Stimulated activated CD4-positive, alpha-beta T cell treated with anti-CD3 and anti-CD28 coated beads, Interleukin-15, amount 100 ng/mL, for 1 hour (primary cell): ENCODE results near the gene PRC1.

ENCODE experiments used
- DNase-seq, 2 donors: peaks; one replicate each; pipeline ENCODE4 v3.0.0-alpha.2; 2020; ENCODE audit warnings: low read depth in 1 of 2, low spot score in 1 of 2

Gene PRC1

DNA sequence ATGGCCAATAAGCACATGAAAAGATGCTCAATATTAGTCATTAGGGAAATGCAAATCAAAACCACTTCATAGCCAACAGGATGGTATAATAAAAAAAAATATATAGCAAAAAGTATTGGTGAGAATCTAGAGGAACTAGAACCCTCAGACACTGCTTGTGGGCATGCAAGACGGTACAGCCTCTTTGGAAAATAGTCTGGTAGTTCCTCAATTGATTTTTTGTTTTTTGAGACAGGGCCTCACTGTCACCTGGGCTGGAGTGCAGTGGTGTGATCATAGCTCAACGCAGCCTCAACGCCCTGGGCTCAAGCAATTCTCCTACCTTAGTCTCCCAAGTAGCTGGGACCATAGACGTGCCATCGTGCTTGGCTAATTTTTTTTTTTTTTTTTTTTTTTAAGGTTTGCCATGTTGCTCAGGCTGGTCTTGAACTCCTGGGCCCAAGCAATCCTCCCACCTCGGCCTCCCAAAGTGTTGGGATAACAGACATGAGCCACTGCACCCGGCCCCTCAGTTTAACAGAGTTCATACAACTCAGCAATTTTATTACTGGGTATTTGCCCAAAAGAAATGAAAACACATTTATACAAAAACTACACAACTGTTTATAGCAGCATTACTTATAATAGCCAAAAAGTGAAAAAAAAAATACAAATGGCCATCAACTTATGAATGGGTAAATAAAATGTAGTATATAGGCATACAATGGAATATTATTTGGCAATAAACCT lies 5.1 kb downstream of the PRC1 start:
- no peak for DNase-seq

DNA sequence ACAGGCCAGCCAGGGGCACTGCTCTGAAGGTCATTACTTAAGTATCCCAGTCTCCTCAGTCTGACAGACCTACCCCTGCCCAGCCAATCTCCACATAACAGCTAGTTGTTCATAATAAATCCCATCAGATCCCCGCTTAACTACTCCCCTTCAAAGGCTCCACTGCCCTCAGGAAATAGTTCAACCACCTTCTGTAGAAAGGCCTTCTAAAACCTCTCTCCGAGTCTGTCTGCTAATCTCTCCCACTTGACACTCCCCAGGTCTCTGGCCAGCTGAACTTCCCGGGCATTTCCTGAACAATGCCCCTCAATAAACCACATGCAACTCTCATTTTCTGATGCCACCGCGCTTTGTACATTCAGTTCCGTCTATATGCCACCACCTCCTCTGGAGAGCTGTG lies 6.0 kb downstream of the PRC1 start:
- no peak for DNase-seq

DNA sequence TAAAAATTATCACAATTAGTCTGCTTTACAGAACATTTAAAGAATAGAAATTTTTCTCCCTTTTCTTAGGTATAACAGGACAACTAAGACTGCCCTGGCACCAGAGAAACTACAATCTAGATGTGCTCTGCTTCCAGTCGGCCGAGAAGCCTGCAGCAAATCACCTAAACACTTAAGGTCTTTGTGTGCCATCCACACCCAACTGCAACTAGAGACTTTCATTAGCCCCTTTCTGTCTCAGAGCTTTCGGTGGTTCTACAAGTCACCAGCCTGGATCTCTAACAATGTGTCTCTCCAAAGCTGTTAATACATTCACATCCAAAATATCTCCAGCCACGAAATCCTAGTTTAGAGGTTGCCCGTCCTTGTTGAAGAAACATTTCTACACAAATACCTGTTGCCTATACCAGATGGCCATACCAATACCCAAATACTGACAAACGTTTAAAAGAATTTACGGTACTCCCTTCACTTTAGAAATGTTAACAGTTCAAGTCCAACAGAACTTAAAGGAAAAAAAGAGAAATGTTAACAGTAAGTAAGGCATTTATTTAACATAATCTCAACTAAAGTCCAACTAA lies 6.7 kb downstream of the PRC1 start:
- no peak for DNase-seq

DNA sequence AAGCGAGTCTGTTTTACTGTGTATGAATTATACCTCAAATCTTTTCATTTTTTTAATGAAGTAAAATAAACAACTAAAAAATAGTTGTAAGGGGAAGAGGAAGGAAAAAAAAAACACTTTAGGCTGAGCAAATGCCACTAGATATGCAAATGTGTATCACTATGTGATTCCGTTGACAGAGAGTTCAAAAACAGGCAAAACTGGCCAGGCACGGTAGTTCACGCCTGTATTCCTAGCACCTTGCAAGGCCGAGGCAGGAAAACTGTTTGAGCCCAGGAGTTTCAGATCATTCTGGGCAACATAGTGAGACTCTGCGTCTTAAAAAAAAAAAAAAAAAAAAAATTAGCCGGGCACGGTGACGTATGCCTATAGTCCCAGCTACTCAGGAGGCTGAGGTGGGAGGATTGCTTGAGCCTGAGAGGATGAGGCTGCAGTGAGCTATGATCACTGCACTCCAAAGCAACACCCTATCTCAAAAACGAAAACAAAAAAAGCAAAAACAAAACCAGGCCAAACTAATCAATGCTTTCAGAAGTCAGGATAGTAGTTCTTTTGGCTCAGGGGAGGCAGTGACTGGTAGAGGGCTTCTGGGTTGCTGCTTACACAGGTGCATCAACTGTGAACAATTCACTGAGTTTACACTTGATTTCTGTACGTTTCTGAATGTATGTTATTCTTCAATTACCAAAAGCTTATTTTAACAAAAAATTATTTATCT lies 7.4 kb downstream of the PRC1 start:
- DNase-seq: no peak

DNA sequence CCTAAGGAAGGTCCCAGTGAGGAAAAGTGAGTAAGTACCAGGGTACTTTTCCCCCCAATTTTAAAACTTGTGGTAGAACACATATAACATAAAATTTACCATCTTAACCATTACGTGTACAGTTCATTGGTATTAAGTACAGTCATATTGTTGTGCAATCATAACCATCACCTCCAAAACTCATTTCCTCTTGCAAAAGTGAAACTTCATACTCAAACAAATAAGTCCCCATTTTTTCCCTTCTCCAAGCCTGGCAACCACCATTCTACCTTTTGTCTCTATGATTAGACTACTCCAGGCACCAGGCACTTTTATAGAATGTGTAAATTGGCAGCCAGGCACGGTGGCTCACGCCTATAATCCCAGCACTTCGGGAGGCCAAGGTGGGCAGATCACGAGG lies 12.2 kb downstream of the PRC1 start:
- DNase-seq: no peak

DNA sequence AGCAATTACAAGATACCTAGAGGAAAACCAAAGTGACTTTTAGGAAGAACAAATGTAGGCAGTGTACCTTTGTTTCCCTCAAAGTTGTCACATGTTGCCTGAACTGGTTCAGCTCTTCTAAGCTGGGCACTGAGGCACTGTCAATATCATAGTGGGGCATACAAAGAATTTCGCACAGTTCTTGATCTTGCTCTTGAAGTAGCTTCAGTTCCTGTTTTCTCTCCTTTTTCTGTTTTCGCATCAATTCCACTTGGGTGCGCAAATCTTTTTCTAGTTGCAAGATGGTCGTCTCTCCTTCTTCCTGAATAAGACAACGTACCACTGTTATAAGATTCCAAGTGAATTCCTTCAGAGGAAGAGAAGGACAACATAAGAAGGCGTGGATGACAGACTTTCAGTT lies 12.7 kb downstream of the PRC1 start:
- no peak for DNase-seq

DNA sequence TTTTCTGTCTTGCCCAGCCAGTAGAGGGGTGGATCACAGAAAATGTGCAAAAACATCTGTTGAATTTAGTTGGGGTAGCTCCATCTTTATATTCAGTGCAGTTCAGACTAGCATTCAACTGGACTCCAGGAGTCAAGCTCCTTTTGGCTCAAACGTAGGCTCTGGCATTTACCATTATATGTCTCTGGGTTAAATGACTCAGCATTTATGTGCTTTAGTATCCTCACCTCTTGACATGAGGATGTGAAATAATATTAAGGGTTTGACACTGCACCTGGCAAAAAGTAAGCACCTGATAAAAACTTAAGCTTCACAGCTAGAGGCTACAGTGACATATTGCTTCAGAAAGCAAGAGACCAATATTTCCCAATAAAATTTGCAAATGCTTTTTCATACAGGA lies 14.8 kb downstream of the PRC1 start:
- no peak for DNase-seq

DNA sequence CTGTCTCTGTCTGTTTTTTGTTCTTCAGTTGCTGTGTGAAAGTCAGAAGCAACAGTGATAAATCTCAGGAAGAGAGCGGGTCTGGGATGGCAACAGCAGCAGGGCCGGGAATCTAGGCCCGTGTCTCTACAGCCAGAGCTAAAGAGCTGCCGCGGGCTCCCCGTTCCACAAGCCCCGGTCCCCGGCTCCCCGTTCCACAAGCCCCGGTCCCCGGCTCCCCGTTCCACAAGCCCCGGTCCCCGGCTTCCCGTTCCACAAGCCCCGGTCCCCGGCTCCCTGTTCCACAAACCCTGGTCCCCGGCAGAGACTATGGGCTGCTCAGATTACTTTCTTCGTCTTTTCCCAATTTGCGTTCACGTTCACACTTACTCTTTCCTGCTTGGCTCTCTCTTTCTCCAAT lies 20.1 kb downstream of the PRC1 start:
- DNase-seq: no peak

DNA sequence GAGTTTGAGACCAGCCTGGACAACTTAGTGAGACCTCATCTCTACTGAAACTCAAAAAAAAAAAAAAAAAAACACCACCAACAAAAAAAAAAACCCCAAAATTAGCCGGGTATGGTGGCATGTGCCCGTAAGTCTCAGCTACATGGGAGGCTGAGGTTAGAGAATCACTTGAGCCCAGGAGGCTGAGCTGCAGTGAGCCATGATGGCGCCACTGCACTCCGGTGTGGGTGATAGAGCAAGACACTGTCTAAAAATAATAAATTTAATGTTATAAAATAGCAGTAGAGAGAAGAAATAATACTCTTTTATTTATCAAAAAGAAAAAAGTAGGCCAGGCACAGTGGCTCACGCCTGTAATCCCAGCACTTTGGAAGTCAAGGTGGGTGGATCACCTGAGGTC lies 22.2 kb downstream of the PRC1 start:
- DNase-seq: no peak

DNA sequence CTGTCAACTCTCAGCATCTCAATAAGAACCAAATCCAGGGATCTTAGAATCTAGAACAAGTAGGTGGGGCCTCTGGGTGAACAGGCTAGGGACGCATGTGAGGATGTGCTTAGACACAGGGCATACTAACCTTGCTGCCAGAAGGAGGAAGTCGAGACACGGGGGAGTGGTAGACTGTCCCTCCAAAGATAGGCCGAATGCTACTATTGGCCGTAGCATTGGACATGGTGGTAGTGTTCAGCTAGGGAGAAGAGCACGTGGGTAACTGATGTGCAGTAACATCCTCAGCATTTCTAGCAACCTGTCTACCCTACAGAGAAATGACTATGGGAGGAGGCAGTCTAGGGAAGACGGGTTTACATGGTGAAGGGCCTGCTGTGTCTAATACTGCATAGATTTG lies 24.1 kb downstream of the PRC1 start:
- no peak for DNase-seq

DNA sequence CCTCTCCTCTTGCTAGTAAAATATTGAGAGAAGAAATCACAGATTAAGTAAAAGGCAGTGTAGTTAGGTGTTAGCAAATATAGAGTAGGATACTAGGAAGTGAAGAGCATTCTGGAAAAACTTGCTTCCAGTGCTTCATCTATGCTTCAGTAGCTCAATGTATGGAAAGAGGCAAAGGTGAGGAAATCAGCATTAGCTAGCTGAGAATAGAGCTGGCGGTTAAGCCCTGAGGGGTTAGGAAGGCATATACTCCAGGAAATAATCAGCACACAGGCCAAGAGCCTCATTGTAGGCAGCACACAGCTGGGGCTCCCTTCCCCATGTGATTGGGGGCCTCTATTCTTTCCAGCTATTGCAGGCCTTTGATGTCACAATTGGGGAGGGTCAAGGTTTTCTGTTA lies 25.9 kb downstream of the PRC1 start:
- no peak for DNase-seq

DNA sequence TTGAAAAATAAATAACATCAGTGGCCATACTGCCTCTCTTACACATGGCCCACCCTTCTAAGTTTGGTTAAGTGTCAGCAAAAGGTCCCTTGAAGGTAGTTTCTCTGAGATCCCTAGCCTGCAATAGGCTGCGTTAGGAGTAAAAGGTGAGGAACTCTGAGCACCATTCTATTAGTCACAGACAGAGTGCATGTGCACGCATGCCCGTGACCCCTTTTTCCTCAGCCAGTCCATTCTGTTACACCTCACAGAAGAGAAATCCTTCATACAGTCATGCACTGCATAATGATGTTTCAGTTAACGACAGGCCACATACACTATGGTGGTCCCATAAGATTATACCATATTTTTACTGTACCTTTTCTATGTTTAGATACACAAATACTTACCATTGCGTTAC lies 27.1 kb downstream of the PRC1 start:
- DNase-seq: no peak

DNA sequence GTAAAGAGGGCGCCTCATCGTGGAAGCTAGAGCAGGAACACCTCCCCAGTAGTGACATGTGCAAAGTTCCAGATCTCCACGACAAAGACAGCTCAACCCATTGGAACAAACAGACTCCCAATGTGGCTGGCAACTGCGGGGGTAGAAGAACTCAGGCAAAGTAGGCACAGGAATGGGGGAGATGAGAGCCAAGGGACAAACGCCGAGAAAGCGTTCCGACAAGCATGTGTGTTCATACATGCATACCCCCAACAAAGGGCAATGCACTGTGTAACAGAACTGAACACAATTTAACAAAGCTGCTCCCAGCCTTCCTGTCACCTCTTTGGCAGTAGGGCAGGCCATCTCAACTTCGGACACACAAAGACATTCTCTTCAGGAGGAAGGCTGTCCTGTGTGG lies 28.1 kb downstream of the PRC1 start:
- no peak for DNase-seq

DNA sequence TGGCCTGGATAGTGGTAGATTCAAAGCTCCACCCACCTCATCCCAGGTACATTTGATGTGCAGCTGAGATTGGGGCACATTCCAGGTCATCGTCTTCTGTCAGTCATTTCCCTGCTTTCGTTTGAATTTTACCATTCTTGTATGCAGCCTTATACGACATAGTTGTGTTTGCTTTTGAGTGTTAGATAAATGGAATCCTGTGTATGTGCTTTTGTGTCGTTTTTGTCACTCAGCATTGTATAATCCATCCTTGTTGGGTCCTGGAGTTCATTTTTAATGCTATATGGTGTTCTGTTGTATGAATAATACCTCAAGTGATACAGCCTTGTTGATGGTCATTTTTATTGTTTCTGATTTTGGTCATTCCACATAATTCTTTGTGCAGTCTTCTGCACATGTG lies 32.3 kb downstream of the PRC1 start:
- DNase-seq: no peak

DNA sequence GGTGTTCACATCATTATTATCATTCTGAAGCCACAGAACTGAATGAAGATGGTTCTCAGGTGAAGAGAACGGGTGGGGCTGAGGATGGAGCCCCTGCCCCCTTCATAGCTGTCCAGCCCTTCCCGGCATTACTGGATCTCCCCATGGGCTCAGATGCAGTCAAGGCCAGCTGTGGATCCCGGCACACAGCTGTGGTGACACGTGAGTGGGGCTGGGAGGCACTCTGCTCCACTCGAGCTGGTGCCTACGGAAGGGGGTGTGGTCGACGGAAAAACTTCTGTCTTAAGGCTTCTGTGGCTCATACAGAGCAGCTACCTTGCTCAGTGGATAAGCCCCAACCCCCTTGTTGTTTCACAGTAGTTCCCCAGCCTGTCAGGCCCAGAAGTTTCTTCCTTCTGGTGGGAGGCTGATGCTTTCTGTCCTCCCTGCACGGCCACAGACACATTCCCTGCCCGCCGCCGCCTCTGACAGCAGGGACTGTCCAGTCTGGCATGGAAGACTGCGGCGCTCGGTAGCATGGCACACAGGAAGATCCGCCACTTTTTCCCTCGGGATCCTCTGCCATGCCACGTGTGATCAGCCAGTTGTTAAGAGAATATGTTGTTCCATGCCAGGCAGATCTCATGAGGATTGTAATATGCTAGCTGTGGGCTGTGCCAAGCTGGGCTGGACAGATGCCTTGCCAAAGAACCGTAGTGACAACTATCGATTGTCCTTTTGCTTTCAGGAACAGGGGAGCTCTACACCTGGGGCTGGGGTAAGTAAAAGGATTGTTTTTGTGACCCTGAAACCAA lies 33.8 kb downstream of the PRC1 start:
- DNase-seq: no peak

DNA sequence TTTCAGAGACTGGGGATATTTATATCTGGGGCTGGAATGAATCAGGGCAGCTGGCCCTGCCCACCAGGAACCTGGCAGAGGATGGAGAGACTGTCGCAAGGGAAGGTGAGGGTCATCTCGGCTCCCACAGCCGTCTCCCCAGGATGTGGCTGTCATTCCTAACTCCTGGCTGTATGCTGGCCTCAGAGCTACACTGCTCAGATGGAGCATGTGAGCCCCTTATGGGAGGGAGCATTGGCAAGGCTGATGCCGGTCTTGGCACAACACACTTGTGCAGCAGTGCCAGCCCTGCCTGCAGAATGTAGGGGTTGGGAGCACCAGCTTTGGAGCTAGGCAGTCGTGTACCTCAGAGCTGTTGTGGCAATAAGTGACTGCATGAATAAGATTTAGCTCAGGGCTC lies 34.4 kb downstream of the PRC1 start:
- no peak for DNase-seq

DNA sequence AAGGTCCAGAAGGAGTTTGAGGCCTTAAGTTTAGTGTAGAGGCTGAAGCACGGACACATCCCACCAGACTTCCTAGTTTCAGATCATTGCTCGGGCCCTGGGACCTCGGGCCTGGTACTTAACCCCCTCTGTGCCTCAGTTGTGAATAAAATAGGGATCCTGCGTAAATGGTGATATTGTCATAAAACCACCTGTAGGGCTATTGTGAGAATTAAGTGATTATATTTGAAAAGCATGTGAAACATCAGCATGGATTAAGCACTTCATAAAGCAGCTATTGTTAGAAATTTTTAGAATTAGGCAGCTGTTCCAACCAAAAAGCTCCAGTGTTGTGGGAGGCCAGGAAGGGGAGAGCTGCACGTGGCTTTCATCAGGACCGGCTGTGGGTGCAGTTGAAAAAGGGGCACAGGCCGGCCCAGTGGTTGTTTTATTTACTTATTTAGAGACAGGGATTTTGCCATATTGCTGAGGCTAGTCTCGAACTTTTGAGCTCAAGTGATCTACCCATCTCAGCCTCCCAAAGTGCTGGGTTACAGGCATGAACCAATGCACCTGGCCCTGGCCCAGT lies 35.2 kb downstream of the PRC1 start:
- DNase-seq: no peak

DNA sequence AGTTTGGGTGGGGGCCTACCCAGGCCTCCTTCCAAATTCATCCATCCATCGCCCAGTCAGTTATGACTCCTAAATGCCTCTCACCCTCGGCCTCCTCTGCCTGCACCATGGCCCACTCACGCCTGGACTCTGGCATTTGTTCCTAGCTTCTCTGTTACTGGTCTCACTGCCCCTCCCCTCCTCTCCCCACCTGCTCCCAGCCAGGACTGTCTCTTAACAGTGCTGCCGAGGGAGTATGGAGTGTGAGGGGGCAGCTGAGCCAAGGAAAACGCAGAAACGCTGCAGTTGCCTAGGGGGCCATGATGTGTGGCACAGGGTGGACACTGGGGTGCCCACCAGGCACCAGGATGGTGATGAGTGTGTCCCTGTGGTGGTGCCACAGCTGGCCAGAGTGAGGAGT lies 36.5 kb downstream of the PRC1 start:
- DNase-seq: no peak

DNA sequence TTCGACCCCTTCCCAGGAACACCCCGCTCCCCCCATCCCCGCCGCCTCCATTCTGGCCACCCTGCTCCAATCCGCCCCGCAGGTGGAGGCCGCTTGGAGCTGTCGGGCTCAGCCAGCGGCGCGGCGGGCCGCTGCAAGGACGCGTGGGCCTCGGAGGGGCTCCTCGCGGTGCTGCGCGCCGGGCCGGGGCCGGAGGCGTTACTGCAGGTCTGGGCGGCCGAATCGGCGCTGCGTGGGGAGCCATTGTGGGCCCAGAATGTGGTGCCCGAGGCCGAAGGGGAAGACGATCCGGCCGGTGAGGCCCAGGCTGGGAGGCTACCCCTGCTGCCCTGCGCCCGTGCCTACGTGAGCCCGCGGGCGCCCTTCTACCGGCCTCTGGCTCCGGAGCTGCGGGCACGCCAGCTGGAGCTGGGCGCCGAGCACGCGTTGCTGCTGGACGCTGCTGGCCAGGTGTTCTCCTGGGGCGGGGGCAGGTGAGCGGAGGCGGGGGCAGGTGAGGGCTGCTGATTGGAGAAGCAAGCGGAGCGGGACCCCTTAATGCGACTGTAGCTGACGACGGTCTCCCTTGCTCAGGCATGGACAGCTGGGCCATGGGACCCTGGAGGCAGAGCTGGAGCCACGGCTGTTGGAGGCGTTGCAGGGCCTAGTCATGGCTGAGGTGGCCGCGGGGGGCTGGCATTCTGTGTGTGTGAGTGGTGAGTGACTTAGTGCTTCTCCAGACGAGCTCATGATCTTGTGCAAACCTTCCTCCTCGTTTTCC lies 37.1 kb downstream of the PRC1 start:
- no peak for DNase-seq

DNA sequence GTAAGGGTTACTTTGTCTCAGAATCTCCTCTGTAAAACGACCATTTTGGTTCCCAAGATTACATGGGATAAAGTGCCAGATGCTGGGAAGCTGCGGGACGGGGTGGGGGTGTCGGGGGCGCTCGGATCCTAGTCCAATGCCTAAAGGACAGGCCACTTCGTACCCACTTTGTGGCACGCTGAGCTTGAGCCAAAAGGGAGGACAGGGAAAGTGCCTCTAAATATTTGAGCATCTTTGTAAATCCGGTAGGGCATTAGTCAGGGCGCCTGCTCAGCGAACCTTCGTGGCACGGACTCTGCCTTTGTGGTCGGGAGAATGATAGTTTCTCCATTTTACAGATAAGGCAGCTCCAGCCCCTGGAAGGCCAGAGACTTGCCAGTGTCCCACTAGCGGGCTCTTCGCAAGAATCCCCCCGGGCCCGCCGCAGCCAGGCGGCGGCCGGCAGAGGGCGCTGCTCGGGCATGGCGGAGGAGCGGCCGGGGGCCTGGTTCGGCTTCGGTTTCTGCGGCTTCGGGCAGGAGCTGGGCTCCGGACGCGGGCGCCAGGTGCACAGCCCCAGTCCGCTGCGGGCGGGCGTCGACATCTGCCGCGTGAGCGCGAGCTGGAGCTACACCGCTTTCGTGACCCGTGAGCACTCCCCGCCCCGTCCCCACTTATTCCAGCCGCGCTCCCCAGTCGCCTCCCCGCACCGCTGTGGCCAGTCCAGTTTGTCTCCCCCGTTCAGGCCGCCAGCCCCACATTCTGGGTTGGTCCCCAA lies 37.9 kb downstream of the PRC1 start:
- peak; percentile 48 to 51 for DNase-seq
